GM12891 (cell line): Measurements from ENCODE around the gene ACTR5.
A peak's percentile ranks its signal among the peaks of the same experiment; 100 is the strongest.

Source experiments
- DNase-seq: peaks from one replicate; pipeline ENCODE4 v3.0.0; 2011; ENCODE audit warnings: low spot score; ENCODE audit not compliant: insufficient read length
- FAIRE-seq: peaks from 2 replicates; lab custom pipeline; 2011; peaks lifted over from hg19 to GRCh38; lab: Jason Lieb, UNC
- PAX5 ChIP-seq: IDR thresholded peaks from 2 replicates; pipeline ENCODE4 v1.6.1; 2011; ENCODE audit warnings: low read length, moderate library complexity, mild to moderate bottlenecking; ENCODE audit not compliant: insufficient read depth, severe bottlenecking
- POLR2A ChIP-seq: IDR thresholded peaks from 2 replicates; pipeline ENCODE4 v1.6.1; 2011; ENCODE audit warnings: low read depth, low read length, control low read depth
- POLR2AphosphoS5 ChIP-seq: IDR thresholded peaks from 2 replicates; pipeline ENCODE4 v1.6.1; 2011; ENCODE audit warnings: low read depth, low read length, control low read depth
- POU2F2 ChIP-seq: IDR thresholded peaks from 2 replicates; pipeline ENCODE4 v1.6.1; 2011; ENCODE audit warnings: low read depth, mild to moderate bottlenecking, control low read depth, low read length, moderate library complexity
- SPI1 ChIP-seq: IDR thresholded peaks from 2 replicates; pipeline ENCODE4 v1.6.1; 2011; ENCODE audit warnings: low read depth, low read length, control low read depth
- TAF1 ChIP-seq: IDR thresholded peaks from 2 replicates; pipeline ENCODE4 v1.6.1; 2011; ENCODE audit warnings: low read depth, low read length, control low read depth

Gene ACTR5

GRCh38 chr20:38800882-38801281, 52.6 kb downstream of the ACTR5 start:
- DNase-seq (no peak), FAIRE-seq (no peak)
- TF ChIP-seq POU2F2 (no peak), SPI1 (no peak), PAX5 (no peak), POLR2AphosphoS5 (no peak), TAF1 (no peak), POLR2A (no peak)

DNA sequence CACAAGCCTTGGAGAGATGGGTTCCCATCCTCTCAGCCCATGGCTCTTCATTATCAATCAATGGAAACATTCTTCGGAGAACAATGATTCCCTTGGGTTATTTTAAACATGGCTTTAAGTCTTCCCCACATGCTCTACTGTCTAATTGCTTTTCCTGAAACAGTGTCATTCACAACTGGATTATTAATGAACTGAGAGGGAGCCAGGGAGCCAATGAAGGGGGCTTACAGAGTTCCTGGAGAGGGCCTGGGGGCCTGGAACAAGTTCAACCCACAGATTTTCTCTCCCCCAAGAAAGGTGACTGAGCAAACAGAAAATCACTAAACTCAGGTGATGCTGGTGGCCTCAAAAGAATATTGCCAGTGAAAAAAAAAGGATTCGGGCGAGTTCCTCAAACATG, 56.0 kb downstream of the ACTR5 start:
- FAIRE-seq (no peak), DNase-seq (no peak)
- TF ChIP-seq SPI1 (no peak), POLR2AphosphoS5 (no peak), POLR2A (no peak), TAF1 (no peak), PAX5 (no peak)

- FAIRE-seq, result peak; percentile 89
- DNase-seq, result peak; percentile 44
- TF ChIP-seq TAF1, result no peak
- TF ChIP-seq POLR2A, result no peak; the same call in 1 of the 2 replicates
- peak; percentile 95 for TF ChIP-seq SPI1
- peak; percentile 65 for TF ChIP-seq POU2F2
- TF ChIP-seq PAX5, result no peak
- no peak for TF ChIP-seq POLR2AphosphoS5
Measured at GRCh38 chr20:38804682-38805501, 56.6 kb downstream of the ACTR5 start.

- peak; percentile 76; the same call in 1 of the 2 replicates for TF ChIP-seq POLR2AphosphoS5
- TF ChIP-seq SPI1, result no peak
- peak; percentile 46 for TF ChIP-seq PAX5
- peak; percentile 95 for TF ChIP-seq TAF1
- peak; percentile 68; the same call in 1 of the 2 replicates for TF ChIP-seq POLR2A
- TF ChIP-seq POU2F2, result 0 out of 2 replicates have a peak, but pooled peaks have one; percentile 11
- FAIRE-seq (peak; percentile 94), DNase-seq (peak; percentile 73)
Measured at GRCh38 chr20:38805502-38805957, 57.3 kb downstream of the ACTR5 start, which contains the start of gene PPP1R16B. PPP1R16B (plus strand) TSS chr20:38805697; CDS start chr20:38835926, 30,229 bp downstream.

GRCh38 chr20:38805958-38806854, 57.9 kb downstream of the ACTR5 start:
- FAIRE-seq (peak; percentile 5), DNase-seq (peak; percentile 43)
- TF ChIP-seq POLR2AphosphoS5, result 0 out of 2 replicates have a peak, but pooled peaks have one; percentile 6
- TF ChIP-seq POU2F2, result no peak
- TF ChIP-seq POLR2A, result no peak
- TF ChIP-seq SPI1, result no peak

- DNase-seq (no peak), FAIRE-seq (peak; percentile 77)
- TF ChIP-seq PAX5, result peak; percentile 22
- TF ChIP-seq POLR2A, result peak; percentile 27; the same call in 1 of the 2 replicates
- 0 out of 2 replicates have a peak, but pooled peaks have one; percentile 9 for TF ChIP-seq SPI1
- TF ChIP-seq POU2F2, result no peak
- 0 out of 2 replicates have a peak, but pooled peaks have one; percentile 47 for TF ChIP-seq TAF1
- TF ChIP-seq POLR2AphosphoS5, result 0 out of 2 replicates have a peak, but pooled peaks have one; percentile 10
Measured at GRCh38 chr20:38806855-38807655, 58.8 kb downstream of the ACTR5 start.

DNA sequence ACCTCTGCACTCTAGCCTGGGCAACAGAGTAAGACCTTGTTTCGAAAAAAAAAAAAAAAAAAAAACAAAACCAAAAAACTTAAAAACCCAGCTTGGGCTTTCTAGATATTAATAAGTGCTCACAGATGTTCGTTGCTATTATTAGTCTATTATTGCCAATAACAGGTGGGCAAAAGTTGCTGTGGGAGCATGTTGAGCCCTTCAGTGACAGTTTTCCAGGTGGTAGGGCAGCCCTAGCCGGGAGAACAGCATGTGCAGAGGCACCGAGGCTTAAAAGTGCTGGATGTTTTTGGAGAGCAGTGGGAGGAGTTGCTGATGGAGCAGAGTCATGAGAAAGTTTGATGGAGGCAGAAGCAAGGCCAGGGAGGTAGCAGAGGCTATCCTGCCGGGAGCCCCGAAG, 61.7 kb downstream of the ACTR5 start:
- DNase-seq, result no peak
- no peak for FAIRE-seq
- TF ChIP-seq POLR2AphosphoS5, result peak; percentile 31; the same call in 1 of the 2 replicates
- TF ChIP-seq SPI1, result no peak

DNA sequence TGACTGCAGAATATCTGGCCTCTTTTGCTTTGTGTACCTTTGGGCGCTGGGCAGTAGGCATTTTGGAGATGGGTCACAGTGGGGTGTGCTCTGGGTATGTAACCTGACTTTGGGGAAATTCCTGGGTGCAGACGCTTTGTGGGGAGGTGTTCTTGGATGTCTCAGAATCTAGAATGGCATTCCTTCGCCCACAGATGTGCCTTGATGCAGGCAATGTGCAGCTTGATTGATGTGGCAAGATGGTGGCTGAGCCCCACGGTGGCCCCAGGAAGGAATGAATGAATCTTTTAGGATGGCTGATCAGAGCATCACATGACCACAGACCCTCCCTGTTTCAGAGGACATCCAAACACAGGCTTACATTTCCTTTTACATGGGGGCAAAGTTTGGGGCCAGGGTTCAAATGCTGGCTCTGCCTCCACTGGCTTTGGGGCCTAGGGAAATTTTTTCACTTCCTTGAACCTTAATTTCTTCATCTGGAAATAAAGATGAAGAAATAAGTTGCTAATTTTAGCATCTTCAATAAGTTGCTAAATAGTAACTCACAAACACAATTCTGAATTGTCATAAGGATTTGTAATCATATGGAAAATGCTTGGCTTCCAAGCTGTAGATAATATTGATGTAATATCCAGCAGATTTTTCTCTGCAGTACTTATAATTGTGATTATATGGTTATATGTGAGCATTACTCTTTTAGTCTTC, 62.8 kb downstream of the ACTR5 start:
- TF ChIP-seq PAX5 (no peak), SPI1 (no peak), POLR2A (no peak), POU2F2 (no peak), POLR2AphosphoS5 (no peak), TAF1 (no peak)
- DNase-seq (no peak), FAIRE-seq (no peak)
